HepG2 (cell line): ENCODE measurements around the gene UCKL1. TPM values are rescaled to one million over a fixed set of nuclear protein-coding genes. Genes with fewer than 3 reads are reported as not detected.

ENCODE experiments used
- EED ChIP-seq: sonication (generic); formaldehyde crosslinking; IDR thresholded peaks from 2 replicates; pipeline ENCODE4 v1.5.0; 2020; ENCODE audit warnings: mild to moderate bottlenecking, missing genetic modification reagents
- KLF9 ChIP-seq: IDR thresholded peaks from 2 replicates; pipeline ENCODE4 v1.6.1; 2016; ENCODE audit warnings: low read depth
- MAF1 ChIP-seq: sonication (generic); formaldehyde crosslinking; IDR thresholded peaks from 2 replicates; pipeline ENCODE4 v1.5.0; 2020; ENCODE audit warnings: missing genetic modification reagents, borderline replicate concordance
- ZBTB46 ChIP-seq: sonication (generic); formaldehyde crosslinking; IDR thresholded peaks from 2 replicates; pipeline ENCODE4 v1.4.0; 2020; ENCODE audit warnings: mild to moderate bottlenecking, missing genetic modification reagents, borderline replicate concordance
- ZKSCAN1 ChIP-seq: fragments of 150-350 bp; IDR thresholded peaks from 2 replicates; pipeline ENCODE4 v1.6.1; 2014; ENCODE audit warnings: low read length
- ZNF224 ChIP-seq: sonication (generic); formaldehyde crosslinking; IDR thresholded peaks from 2 replicates; pipeline ENCODE4 v1.5.0; 2020; ENCODE audit warnings: mild to moderate bottlenecking, missing genetic modification reagents
- ZNF546 ChIP-seq: sonication (generic); formaldehyde crosslinking; conservative IDR thresholded peaks from 2 replicates; pipeline ENCODE4 v1.8.1; 2023; ENCODE audit warnings: mild to moderate bottlenecking, missing genetic modification reagents
- ZNF574 ChIP-seq: sonication (generic); formaldehyde crosslinking; IDR thresholded peaks from 2 replicates; pipeline ENCODE4 v1.4.0; 2020; ENCODE audit warnings: missing genetic modification reagents
- ZNF891 ChIP-seq: sonication (generic); formaldehyde crosslinking; IDR thresholded peaks from 2 replicates; pipeline ENCODE4 v1.5.0; 2020; ENCODE audit warnings: mild to moderate bottlenecking, missing genetic modification reagents
- polyA plus RNA-seq, 8 experiments: library from polyadenylated mRNA; depleted of rRNA in 3 of 8; stranded (reverse) in 7 of 8; unstranded in 1 of 8; fragments of >200 nt; fragmentation: Illumina TruSeq in 4 of 8; extraction: Trizol in 4 of 8; gene quantifications; 2 replicates each; pipeline versions ENCODE4 v1.2.1 to v1.2.3, GENCODE V29; 2011 to 2016; ENCODE audit warnings: low read depth in 4 of 8, missing spikeins in 1 of 8, mixed read lengths in 1 of 8; ENCODE audit not compliant: insufficient read depth in 1 of 8
- total RNA-seq, 5 experiments: library from RNA; depleted of rRNA; stranded (reverse); fragments of >200 nt; fragmentation: Illumina TruSeq; extraction: Trizol; gene quantifications; 2 replicates each; pipeline ENCODE4 v1.2.3, GENCODE V29; 2016; ENCODE audit warnings: low read depth in 1 of 5
- TF ChIP-seq, protein P1 (sequence below): IDR thresholded peaks from 2 replicates; pipeline ENCODE4 v1.4.0; 2020; ENCODE audit warnings: mild to moderate bottlenecking, missing genetic modification reagents
- TF ChIP-seq, protein P2 (sequence below): sonication (generic); formaldehyde crosslinking; IDR thresholded peaks from one replicate; pipeline ENCODE4 v1.5.1; 2020; ENCODE audit warnings: mild to moderate bottlenecking, missing genetic modification reagents; ENCODE audit errors: not compliant biosample characterization

The UCKL1 gene
- total and polyA plus RNA-seq, 2 of the 13 experiments (the other 11 are each of a cell fraction or from before 2014, with no cell fraction given) = 50.2 to 126 TPM

DNA sequence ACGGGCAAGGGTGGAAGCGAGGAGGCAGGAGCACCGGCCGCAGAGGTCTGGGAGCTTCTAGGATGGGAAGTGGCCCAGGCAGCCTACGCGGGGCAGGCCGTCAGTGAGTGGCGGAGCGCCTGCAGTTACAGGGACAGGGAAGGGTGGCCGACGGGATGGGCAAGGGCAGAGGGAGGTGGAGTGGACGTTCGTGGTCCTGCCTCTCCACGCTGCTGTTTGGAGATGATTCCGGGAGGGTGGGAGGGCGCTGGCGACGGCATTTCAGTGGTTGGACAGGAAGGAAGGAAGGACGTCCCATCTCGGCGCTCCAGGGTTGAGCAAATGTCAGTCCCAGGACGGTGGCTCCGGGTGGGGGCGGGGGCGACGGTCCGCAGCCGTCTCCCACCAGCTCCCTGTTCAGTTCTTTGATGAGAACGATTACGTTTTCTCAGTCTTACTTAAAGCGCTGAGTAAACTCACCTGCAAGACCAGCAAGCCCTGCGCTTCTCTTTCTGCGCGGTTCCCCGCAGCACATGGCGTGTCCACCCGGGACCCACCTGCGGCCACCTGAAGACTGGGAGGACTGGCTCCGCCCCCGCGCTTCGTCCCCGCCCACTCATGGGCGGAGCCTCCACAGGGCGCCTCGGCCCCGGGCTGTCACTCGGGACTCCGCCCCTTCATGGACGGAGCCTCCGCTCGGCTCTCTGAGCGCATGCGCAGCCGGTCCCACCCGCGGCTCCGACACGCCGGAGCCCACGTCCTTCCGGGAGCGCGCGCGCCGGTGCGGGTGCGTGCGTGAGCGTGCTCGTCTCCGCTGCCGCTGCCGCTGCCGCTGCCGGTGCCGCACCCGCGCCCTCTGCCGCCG is 61.6 kb downstream of the UCKL1 start, which contains the start of gene DNAJC5 (continued):
- TF ChIP-seq, protein P1, sequence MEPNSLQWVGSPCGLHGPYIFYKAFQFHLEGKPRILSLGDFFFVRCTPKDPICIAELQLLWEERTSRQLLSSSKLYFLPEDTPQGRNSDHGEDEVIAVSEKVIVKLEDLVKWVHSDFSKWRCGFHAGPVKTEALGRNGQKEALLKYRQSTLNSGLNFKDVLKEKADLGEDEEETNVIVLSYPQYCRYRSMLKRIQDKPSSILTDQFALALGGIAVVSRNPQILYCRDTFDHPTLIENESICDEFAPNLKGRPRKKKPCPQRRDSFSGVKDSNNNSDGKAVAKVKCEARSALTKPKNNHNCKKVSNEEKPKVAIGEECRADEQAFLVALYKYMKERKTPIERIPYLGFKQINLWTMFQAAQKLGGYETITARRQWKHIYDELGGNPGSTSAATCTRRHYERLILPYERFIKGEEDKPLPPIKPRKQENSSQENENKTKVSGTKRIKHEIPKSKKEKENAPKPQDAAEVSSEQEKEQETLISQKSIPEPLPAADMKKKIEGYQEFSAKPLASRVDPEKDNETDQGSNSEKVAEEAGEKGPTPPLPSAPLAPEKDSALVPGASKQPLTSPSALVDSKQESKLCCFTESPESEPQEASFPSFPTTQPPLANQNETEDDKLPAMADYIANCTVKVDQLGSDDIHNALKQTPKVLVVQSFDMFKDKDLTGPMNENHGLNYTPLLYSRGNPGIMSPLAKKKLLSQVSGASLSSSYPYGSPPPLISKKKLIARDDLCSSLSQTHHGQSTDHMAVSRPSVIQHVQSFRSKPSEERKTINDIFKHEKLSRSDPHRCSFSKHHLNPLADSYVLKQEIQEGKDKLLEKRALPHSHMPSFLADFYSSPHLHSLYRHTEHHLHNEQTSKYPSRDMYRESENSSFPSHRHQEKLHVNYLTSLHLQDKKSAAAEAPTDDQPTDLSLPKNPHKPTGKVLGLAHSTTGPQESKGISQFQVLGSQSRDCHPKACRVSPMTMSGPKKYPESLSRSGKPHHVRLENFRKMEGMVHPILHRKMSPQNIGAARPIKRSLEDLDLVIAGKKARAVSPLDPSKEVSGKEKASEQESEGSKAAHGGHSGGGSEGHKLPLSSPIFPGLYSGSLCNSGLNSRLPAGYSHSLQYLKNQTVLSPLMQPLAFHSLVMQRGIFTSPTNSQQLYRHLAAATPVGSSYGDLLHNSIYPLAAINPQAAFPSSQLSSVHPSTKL (CRISPR knock-in tag) = peak; percentile 72
- TF ChIP-seq MAF1 (CRISPR knock-in tag) (no peak), ZBTB46 (CRISPR knock-in tag) (no peak), ZKSCAN1 (no peak), ZNF574 (peak; percentile 68), ZNF224 (CRISPR knock-in tag) (peak; percentile 93), KLF9 (CRISPR knock-in tag) (no peak), ZNF891 (CRISPR knock-in tag) (peak; percentile 98), ZNF546 (CRISPR knock-in tag) (0 out of 2 replicates have a peak, but pooled peaks have one; percentile 29), EED (CRISPR knock-in tag) (0 out of 2 replicates have a peak, but pooled peaks have one; percentile 41)
- TF ChIP-seq, protein P2, sequence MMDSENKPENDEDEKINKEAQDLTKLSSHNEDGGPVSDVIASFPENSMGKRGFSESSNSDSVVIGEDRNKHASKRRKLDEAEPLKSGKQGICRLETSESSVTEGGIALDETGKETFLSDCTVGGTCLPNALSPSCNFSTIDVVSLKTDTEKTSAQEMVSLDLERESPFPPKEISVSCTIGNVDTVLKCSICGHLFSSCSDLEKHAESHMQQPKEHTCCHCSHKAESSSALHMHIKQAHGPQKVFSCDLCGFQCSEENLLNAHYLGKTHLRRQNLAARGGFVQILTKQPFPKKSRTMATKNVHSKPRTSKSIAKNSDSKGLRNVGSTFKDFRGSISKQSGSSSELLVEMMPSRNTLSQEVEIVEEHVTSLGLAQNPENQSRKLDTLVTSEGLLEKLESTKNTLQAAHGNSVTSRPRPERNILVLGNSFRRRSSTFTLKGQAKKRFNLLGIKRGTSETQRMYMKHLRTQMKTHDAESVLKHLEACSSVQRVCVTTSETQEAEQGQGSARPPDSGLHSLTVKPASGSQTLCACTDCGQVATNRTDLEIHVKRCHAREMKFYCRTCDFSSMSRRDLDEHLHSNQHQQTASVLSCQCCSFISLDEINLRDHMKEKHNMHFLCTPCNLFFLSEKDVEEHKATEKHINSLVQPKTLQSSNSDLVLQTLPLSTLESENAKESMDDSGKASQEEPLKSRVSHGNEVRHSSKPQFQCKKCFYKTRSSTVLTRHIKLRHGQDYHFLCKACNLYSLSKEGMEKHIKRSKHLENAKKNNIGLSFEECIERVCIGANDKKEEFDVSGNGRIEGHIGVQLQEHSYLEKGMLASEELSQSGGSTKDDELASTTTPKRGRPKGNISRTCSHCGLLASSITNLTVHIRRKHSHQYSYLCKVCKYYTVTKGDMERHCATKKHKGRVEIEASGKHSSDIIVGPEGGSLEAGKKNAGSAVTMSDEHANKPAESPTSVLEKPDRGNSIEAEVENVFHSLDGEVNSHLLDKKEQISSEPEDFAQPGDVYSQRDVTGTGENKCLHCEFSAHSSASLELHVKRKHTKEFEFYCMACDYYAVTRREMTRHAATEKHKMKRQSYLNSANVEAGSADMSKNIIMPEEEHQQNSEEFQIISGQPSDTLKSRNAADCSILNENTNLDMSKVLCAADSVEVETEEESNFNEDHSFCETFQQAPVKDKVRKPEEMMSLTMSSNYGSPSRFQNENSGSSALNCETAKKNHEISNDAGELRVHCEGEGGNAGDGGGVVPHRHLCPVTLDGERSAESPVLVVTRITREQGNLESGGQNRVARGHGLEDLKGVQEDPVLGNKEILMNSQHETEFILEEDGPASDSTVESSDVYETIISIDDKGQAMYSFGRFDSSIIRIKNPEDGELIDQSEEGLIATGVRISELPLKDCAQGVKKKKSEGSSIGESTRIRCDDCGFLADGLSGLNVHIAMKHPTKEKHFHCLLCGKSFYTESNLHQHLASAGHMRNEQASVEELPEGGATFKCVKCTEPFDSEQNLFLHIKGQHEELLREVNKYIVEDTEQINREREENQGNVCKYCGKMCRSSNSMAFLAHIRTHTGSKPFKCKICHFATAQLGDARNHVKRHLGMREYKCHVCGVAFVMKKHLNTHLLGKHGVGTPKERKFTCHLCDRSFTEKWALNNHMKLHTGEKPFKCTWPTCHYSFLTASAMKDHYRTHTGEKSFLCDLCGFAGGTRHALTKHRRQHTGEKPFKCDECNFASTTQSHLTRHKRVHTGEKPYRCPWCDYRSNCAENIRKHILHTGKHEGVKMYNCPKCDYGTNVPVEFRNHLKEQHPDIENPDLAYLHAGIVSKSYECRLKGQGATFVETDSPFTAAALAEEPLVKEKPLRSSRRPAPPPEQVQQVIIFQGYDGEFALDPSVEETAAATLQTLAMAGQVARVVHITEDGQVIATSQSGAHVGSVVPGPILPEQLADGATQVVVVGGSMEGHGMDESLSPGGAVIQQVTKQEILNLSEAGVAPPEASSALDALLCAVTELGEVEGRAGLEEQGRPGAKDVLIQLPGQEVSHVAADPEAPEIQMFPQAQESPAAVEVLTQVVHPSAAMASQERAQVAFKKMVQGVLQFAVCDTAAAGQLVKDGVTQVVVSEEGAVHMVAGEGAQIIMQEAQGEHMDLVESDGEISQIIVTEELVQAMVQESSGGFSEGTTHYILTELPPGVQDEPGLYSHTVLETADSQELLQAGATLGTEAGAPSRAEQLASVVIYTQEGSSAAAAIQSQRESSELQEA (CRISPR knock-in tag) = peak; percentile 87
